SH-SY5Y (cell line): ENCODE results near the gene ATP5F1B.

Source experiments
- GATA2 ChIP-seq: IDR thresholded peaks from 2 replicates; pipeline ENCODE4 v1.6.1; 2011; ENCODE audit warnings: mild to moderate bottlenecking, low read depth, low read length
- GATA3 ChIP-seq: IDR thresholded peaks from 2 replicates; pipeline ENCODE4 v1.6.1; 2011; ENCODE audit warnings: low read depth, mild to moderate bottlenecking, low read length, moderate library complexity

DNA sequence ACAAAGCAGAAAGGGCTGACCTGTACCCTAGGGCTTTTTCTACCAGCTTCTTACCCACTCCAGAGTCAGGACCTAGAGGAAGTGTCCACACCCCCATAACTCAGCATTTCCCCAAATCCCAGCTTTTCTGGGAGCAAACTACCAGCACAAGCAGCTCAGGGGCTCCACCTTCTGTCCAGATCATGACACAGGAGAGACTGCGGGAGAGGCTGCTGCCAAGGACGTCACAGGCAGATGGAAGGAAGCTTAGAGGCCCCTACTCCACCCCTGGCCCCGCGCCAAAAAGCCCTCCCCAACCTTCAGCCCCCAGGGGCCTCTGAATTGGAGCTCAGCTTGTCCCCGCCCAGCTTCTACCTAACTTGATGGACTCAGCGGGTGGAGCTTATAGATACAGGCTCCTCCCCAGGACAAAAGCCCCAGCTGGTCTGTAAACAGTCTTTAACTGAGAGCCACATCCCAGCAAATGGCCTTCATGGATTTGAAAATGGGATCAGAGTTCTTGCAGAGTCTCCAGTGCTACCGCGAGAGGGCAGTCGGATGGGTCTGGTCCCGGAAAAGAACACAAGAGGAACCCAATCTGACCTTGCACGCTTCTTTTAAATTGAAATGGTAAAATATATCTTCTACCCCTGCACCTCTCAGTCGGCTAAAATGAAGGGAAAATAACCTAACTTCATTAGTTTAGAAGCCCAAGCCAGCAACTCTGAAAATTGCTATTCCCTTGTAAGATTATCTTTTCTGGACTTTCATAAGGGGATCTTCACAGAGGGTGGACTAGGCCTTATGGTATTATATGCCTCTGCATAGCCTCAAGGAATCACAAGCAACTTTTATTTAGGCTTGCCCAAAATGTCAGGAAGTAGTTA, 8.9 kb downstream of the ATP5F1B start:
- TF ChIP-seq GATA2 (no peak), GATA3 (no peak)
